CD14-positive monocyte (primary cell): ENCODE data around the gene SLC27A6. TPM values are rescaled to one million over a fixed set of nuclear protein-coding genes. Genes with fewer than 3 reads are reported as not detected.

Experiments
- DNase-seq, 3 donors: peaks; one replicate each; pipeline ENCODE4 v3.0.0-alpha.2; 2011 to 2022
- H2AFZ ChIP-seq: 2 replicates; pipeline ENCODE4 v1.6.0; 2012; ENCODE audit warnings: mild to moderate bottlenecking, low read depth, low read length, inconsistent platforms; ENCODE audit not compliant: insufficient read depth, poor library complexity, severe bottlenecking
- H3K27ac ChIP-seq, 2 donors: 1 replicate in 1 of 2; 2 replicates in 1 of 2; pipeline ENCODE4 v1.5.1; 2012 to 2013; ENCODE audit warnings: low read length in 2 of 2, control low read depth in 1 of 2, inconsistent platforms in 1 of 2, low read depth in 1 of 2, mild to moderate bottlenecking in 1 of 2
- H3K27me3 ChIP-seq, 2 donors: one replicate each; pipeline versions ENCODE4 v1.6.0 to v1.6.1; 2011 to 2013; ENCODE audit warnings: low read length in 2 of 2; ENCODE audit not compliant: control insufficient read depth in 2 of 2, insufficient read depth in 2 of 2
- H3K36me3 ChIP-seq, 2 donors: replicated peaks in 1 of 2; 1 replicate in 1 of 2; 2 replicates in 1 of 2; pipeline versions ENCODE4 v1.5.1 to v1.6.1; 2012 to 2013; ENCODE audit warnings: low read length in 2 of 2, control low read depth in 1 of 2, inconsistent platforms in 1 of 2, mild to moderate bottlenecking in 1 of 2; ENCODE audit not compliant: insufficient read depth in 2 of 2, control insufficient read depth in 1 of 2
- H3K4me1 ChIP-seq, 2 donors: 1 replicate in 1 of 2; 2 replicates in 1 of 2; pipeline versions ENCODE4 v1.5.1 to v1.6.1; 2012 to 2013; ENCODE audit warnings: low read length in 2 of 2, control low read depth in 1 of 2, inconsistent platforms in 1 of 2, mild to moderate bottlenecking in 1 of 2, moderate library complexity in 1 of 2; ENCODE audit not compliant: insufficient read depth in 2 of 2, control insufficient read depth in 1 of 2
- H3K4me2 ChIP-seq: replicated peaks from 2 replicates; pipeline ENCODE3; 2012; ENCODE audit warnings: low read length, moderate library complexity, mild to moderate bottlenecking; ENCODE audit not compliant: poor library complexity, severe bottlenecking; ENCODE audit errors: extremely low read depth
- H3K4me3 ChIP-seq, 3 experiments: fragments of 200-600 bp in 1 of 3; sonication (generic) in 1 of 3; replicated peaks in 1 of 3; 1 replicate in 2 of 3; 2 replicates in 1 of 3; pipeline ENCODE4 v1.5.1; 2011 to 2013; ENCODE audit warnings: low read length in 3 of 3, mild to moderate bottlenecking in 3 of 3, control low read depth in 2 of 3, low read depth in 2 of 3, inconsistent platforms in 1 of 3, moderate library complexity in 1 of 3
- H3K79me2 ChIP-seq: 2 replicates; pipeline ENCODE4 v1.6.0; 2012; ENCODE audit warnings: mild to moderate bottlenecking, control low read depth, inconsistent platforms, low read length, moderate library complexity; ENCODE audit not compliant: insufficient read depth
- H3K9ac ChIP-seq: 2 replicates; pipeline ENCODE4 v1.6.0; 2017; ENCODE audit warnings: low read length, mild to moderate bottlenecking; ENCODE audit not compliant: insufficient read depth, poor library complexity, severe bottlenecking
- H3K9me3 ChIP-seq, 2 donors: replicated peaks in 1 of 2; 1 replicate in 1 of 2; 2 replicates in 1 of 2; pipeline versions ENCODE4 v1.5.1 to v1.6.1; 2012 to 2013; ENCODE audit warnings: low read length in 2 of 2, control low read depth in 1 of 2; ENCODE audit not compliant: control insufficient read depth in 1 of 2, insufficient read depth in 1 of 2
- H4K20me1 ChIP-seq: 2 replicates; pipeline ENCODE4 v1.6.0; 2012; ENCODE audit warnings: mild to moderate bottlenecking, low read length, control low read depth, moderate library complexity; ENCODE audit not compliant: insufficient read depth
- H3K27ac Mint-ChIP-seq, 7 donors: one replicate each; pipeline ENCODE4 v1.8.0; 2020; ENCODE audit warnings: mild to moderate bottlenecking in 7 of 7, mixed read lengths in 7 of 7, moderate library complexity in 6 of 7, inconsistent platforms in 2 of 7
- H3K27me3 Mint-ChIP-seq, 3 donors: one replicate each; pipeline ENCODE4 v1.8.0; 2021 to 2022; ENCODE audit warnings: low read depth in 3 of 3, mild to moderate bottlenecking in 3 of 3, mixed read lengths in 3 of 3, moderate library complexity in 3 of 3, inconsistent platforms in 1 of 3
- H3K36me3 Mint-ChIP-seq, 2 donors: one replicate each; pipeline ENCODE4 v1.8.0; 2020; ENCODE audit warnings: mixed read lengths in 2 of 2, inconsistent platforms in 1 of 2, mild to moderate bottlenecking in 1 of 2
- H3K4me1 Mint-ChIP-seq: one replicate; pipeline ENCODE4 v1.8.0; 2020; ENCODE audit warnings: mild to moderate bottlenecking, mixed read lengths
- H3K4me3 Mint-ChIP-seq, 2 donors: one replicate each; pipeline ENCODE4 v1.8.0; 2020; ENCODE audit warnings: mild to moderate bottlenecking in 2 of 2, mixed read lengths in 2 of 2, moderate library complexity in 1 of 2
- H3K9me3 Mint-ChIP-seq, 7 donors: one replicate each; pipeline ENCODE4 v1.8.0; 2020 to 2022; ENCODE audit warnings: mixed read lengths in 7 of 7, mild to moderate bottlenecking in 6 of 7, moderate library complexity in 6 of 7, inconsistent platforms in 2 of 7
- WGBS: methylation state at CpG from one replicate; pipeline ENCODE4 v1.1.5; 2013; ENCODE audit warnings: missing lambda C conversion rate; ENCODE audit not compliant: insufficient coverage; 5-methylcytosine and 5-hydroxymethylcytosine counted together
- intact Hi-C, 2 donors: fragments of 100-400 bp; cut with micrococcal nuclease; formaldehyde crosslinking; loops; one replicate each; pipeline versions ENCODE4 v1.15.0 to v1.15.1; 2023
- polyA plus RNA-seq, 3 donors: library from polyadenylated mRNA; depleted of rRNA in 1 of 3; unstranded in 2 of 3; stranded (reverse) in 1 of 3; fragments of 300-500 nt in 2 of 3; fragments of >200 nt in 1 of 3; fragmentation: Illumina TruSeq in 2 of 3; gene quantifications; 1 replicate in 2 of 3; 2 replicates in 1 of 3; pipeline ENCODE4 v1.2.3, GENCODE V29; 2012 to 2021
- TF ChIP-seq, protein P1 (sequence below): fragments of 200-600 bp; IDR thresholded peaks from one replicate; pipeline ENCODE4 v1.8.0; 2022; ENCODE audit warnings: antibody characterized with exemption, mild to moderate bottlenecking

Gene SLC27A6
- polyA plus RNA-seq, 3 donors: not detected

DNA sequence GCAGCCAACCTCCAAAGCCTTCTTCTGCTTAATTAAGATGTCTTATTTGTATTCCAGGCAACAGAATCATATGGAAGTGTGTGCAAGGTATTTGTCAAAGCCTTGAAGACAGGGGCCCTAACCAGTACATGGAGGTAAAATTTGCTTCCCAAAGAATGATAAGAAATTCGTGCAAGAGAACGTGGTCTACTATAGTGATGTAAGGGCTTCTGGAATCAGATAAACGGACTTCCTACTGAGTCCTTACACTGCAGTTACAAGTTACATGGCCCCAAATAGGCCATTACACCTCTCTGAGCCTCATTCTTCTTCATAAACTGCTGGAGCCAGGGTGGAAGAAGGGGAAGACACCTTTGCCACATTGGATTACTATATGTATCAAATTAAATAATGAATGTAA is 113.4 kb downstream of the SLC27A6 start:
- no peak overlapping the region for H2AFZ ChIP-seq
- intact Hi-C loops: no loop called here
- H3K4me2 ChIP-seq: no peak overlapping the region
- no peaks in the 10 kb centered on the region for H3K9me3 ChIP-seq
- no CpG with 5 or more reads among the region's 3 CpGs for WGBS
- H4K20me1 ChIP-seq: no peaks in the 10 kb centered on the region
- no peaks in the 10 kb centered on the region for H3K79me2 ChIP-seq
- H3K27ac Mint-ChIP-seq: no peak overlapping the region
- no peaks in the 10 kb centered on the region for H3K36me3 Mint-ChIP-seq
- no peaks in the 10 kb centered on the region for H3K4me1 ChIP-seq
- H3K4me3 Mint-ChIP-seq: no peak overlapping the region
- H3K27me3 Mint-ChIP-seq: peaks cover 0 to 5% (median 0%) of the 10 kb centered on the region in 3 donors
- TF ChIP-seq, protein P1, sequence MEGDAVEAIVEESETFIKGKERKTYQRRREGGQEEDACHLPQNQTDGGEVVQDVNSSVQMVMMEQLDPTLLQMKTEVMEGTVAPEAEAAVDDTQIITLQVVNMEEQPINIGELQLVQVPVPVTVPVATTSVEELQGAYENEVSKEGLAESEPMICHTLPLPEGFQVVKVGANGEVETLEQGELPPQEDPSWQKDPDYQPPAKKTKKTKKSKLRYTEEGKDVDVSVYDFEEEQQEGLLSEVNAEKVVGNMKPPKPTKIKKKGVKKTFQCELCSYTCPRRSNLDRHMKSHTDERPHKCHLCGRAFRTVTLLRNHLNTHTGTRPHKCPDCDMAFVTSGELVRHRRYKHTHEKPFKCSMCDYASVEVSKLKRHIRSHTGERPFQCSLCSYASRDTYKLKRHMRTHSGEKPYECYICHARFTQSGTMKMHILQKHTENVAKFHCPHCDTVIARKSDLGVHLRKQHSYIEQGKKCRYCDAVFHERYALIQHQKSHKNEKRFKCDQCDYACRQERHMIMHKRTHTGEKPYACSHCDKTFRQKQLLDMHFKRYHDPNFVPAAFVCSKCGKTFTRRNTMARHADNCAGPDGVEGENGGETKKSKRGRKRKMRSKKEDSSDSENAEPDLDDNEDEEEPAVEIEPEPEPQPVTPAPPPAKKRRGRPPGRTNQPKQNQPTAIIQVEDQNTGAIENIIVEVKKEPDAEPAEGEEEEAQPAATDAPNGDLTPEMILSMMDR: no peak
- peaks cover 0 to 2% (median 0%) of the 10 kb centered on the region in 7 donors for H3K9me3 Mint-ChIP-seq
- H3K27me3 ChIP-seq: no peaks in the 10 kb centered on the region
- H3K9ac ChIP-seq: no peak overlapping the region
- no peaks in the 10 kb centered on the region for H3K4me1 Mint-ChIP-seq
- DNase-seq: no peak
- no peak overlapping the region for H3K27ac ChIP-seq
- H3K36me3 ChIP-seq: no peaks in the 10 kb centered on the region
- H3K4me3 ChIP-seq: no peak overlapping the region

DNA sequence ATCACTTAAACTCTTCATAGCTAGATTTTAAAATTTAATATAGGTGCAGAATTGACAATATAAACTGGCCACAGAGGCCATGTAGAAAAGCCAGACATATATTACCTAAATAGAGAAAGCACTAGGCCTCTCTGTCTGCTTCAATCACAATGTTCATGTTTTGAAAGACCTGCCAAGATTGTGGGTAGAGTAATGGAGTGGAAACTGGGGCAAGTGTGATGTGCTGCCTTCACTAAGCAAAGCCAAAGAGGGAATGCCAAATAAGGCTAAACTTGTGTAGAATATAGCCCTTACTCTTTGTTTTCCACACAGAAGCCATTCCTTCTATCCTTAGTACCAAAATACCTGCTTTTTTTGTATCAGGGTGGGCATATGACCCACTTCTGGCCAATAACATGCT is 114.2 kb downstream of the SLC27A6 start:
- no peak for DNase-seq
- TF ChIP-seq, protein P1: no peak

More for the DNA sequence above, 114.2 kb downstream of the SLC27A6 start:
- Histone ChIP-seq H3K27me3 (no peaks in the 10 kb centered on the region), H3K36me3 (no peaks in the 10 kb centered on the region), H3K79me2 (no peaks in the 10 kb centered on the region), H3K4me2 (no peak overlapping the region), H2AFZ (no peak overlapping the region), H3K27ac (no peak overlapping the region), H4K20me1 (no peaks in the 10 kb centered on the region), H3K9ac (no peak overlapping the region), H3K4me1 (no peaks in the 10 kb centered on the region), H3K9me3 (no peaks in the 10 kb centered on the region), H3K4me3 (no peak overlapping the region)
- H3K4me3 Mint-ChIP-seq: no peak overlapping the region
- no peaks in the 10 kb centered on the region for H3K36me3 Mint-ChIP-seq
- intact Hi-C loops: no loop called here
- H3K27ac Mint-ChIP-seq: no peak overlapping the region
- peaks cover 0 to 2% (median 0%) of the 10 kb centered on the region in 7 donors for H3K9me3 Mint-ChIP-seq
- no peaks in the 10 kb centered on the region for H3K4me1 Mint-ChIP-seq
- H3K27me3 Mint-ChIP-seq: peaks cover 0 to 5% (median 0%) of the 10 kb centered on the region in 3 donors
